HCEC 1CT (cell line): Measurements from ENCODE around the gene TDRD6.
"Not testable (repeated sequence)": the region's sequence is repeated elsewhere in the genome, so short reads cannot be mapped to it uniquely, and the experiment has no call there.

ENCODE experiments used
- DNase-seq: peaks from one replicate; pipeline ENCODE4 v3.0.0-alpha.2; 2017

TDRD6 gene

GRCh38 chr6:46687619-46688097 lies at the start of gene TDRD6:
Gene TDRD6, plus strand, starts transcription at chr6:46687885. Its CDS starts 244 bp downstream, at chr6:46688129.
- no peak for DNase-seq

GRCh38 chr6:46637933-46638332 lies 49.8 kb upstream of the TDRD6 start:
- no peak for DNase-seq

DNA sequence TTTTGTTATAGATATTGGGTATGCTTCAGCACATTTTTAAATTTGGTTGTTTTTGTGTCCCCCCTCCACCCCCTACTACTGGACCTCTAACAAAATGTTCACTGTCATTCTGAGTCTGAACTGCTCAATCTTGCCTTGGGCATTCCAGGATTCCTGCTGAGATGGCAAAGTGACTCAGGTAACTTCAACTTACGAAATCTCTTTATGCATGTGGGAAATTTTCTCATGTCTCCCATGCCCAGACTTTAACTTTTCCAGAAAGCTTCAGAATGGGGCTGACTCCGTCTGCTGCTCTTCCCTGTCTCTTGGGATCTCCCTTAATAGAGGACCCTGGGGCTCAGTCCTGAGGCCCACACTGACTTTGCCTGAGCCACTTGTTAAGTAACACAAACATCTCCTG lies 49.0 kb upstream of the TDRD6 start:
- no peak for DNase-seq

DNA sequence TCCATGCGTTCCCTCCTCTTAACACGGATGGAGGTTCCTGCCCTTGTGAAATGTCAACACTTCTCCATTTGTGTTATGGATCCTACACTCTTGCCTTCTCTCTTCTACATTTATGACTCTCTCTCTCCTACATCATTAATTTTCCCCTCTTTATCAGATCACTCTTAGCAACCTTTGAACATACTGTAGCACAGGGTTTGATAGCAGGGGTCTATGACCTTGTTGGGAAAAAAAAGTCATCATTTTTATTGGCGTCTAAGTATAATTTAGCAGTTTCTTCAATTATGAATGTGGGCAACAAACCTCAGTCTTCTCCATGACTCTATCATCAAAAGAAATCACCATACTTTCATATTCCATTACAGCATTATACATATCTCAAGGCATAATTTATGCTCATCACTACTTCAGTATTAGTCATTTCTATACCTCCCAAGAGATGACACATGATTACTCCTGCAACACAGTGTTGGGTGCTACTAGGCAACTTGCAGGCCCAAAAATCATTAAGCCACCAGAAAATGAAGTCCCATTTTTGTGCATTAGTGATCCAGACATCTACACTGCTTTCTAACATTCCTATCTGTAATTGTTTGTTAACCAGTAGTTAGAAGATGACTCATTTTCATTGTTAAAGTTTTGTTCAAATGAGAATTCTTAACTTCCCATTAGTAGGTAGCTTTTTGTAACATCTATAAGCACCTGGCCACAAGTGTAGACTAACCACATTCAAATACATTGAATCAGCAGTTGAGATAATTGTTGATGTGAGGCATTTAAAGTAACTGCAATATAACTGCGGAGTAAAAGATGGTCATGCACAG lies 44.5 kb upstream of the TDRD6 start:
- DNase-seq = no peak

DNA sequence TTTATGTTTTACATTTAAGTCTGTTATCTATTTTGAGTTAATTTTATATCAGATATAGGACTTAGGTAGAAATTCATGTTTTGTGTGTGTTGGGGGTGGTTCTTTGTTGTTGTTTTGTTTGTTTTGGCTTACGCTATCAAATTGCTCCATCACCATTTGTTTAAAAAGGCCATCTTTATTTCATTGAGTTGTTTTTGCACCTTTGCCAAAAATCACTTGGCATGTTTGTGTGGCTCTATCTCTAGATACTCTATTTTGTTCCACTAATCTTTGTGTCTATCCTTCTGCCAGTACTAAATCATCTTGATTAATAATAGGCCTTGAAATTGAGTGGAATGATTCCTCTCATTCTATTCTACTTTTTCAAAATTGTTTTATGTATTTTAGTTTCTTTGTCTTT lies 42.4 kb upstream of the TDRD6 start:
- DNase-seq = no peak

- DNase-seq = not testable (repeated sequence)
These were observed 39.6 kb upstream of the TDRD6 start for GRCh38 chr6:46648108-46648507.

DNA sequence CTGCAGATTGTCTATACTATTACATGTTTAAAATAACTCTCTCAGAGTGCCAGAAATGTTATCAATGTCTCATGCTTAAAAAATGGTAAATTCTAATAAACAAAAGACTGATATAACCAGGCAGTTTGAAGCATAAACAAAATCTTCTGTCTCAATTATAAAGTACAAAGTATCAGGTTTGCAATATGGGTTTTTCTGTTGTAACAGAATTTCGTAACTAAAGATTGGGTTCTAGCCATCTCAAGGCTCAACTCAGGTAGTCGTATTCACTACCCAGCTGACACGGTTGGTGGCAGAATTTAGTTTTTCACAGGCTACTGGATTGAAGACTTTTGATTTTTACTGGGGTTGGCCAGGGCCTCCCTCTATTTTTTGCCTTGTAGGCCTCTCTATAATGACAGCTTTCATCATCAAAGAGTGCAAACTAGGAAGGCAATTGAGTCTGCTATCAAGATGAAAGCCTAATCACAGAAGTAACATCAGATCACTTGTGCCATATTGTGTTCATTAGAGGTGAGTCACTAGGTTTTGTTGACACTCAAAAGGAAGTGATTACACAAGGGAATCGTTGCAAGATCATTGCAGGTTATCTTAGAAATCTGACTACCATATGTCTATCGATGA lies 38.7 kb upstream of the TDRD6 start:
- DNase-seq = peak; percentile 41

GRCh38 chr6:46651006-46651405 lies 36.7 kb upstream of the TDRD6 start:
- peak; percentile 72 for DNase-seq

- DNase-seq = peak; percentile 25
These were observed 35.9 kb upstream of the TDRD6 start for GRCh38 chr6:46651816-46652215.

GRCh38 chr6:46652232-46652602 lies 35.5 kb upstream of the TDRD6 start:
- DNase-seq = no peak

DNA sequence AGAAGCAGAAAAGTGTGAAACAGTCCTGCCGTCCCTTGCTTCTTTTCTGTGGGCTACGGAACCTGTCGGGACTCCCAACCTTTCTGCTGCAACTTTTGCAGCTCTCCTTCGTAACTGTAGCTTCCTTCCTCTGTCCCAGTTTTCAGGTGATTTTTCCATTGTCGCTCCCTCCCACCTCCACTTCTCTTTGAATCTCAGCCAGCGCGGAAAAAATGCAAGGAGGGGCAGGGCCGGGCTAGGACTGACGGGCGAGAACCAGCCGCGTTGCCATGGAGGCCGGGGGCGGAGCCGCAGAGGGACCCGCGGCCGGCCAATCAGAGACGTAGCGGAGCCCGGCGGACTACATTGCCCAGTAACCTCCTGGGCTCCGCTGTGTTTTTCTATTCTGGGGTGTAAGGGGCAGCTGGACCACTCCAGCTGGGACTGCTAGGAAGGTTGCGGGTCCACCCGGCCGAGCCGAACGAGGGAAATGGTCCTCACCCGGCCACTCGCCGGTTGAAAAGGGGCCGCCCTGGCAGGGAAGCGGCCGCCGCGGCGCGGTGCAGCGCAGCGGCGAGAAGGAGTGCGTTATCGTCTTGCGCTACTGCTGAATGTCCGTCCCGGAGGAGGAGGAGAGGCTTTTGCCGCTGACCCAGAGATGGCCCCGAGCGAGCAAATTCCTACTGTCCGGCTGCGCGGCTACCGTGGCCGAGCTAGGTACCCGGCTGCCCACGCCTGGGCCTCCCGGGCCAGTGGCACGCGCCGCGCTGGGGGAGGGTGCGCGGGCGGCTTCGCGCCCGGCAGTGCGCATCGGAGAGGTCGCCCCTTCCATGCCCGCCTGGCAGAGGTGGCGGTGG lies 34.9 kb upstream of the TDRD6 start, which contains the start of the genes CYP39A1 and SLC25A27:
CYP39A1 (minus strand) TSS at position 216 of the 836 bp plus-strand sequence. CDS start 236 bp downstream, outside the sequence.
SLC25A27 (plus strand) TSS at position 373 of the 836 bp plus-strand sequence; CDS start at position 591, 218 bp downstream.
- peak; percentile 88 for DNase-seq

- no peak for DNase-seq
These were observed 34.1 kb upstream of the TDRD6 start for GRCh38 chr6:46653439-46654195.

DNA sequence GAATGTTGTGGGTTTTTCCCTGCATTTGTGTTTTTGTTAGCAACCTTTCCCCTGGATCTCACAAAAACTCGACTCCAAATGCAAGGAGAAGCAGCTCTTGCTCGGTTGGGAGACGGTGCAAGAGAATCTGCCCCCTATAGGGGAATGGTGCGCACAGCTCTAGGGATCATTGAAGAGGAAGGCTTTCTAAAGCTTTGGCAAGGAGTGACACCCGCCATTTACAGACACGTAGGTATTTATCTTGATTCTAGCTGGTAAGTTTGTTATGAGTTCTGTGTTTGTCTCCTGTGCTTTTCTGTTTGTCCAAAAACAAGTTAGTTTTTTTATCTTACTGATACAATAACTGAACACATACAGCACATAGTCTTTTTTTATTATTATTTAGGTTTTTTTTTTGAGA lies 31.9 kb upstream of the TDRD6 start:
- no peak for DNase-seq

- no peak for DNase-seq
These were observed 30.0 kb upstream of the TDRD6 start for GRCh38 chr6:46657642-46658041.

DNA sequence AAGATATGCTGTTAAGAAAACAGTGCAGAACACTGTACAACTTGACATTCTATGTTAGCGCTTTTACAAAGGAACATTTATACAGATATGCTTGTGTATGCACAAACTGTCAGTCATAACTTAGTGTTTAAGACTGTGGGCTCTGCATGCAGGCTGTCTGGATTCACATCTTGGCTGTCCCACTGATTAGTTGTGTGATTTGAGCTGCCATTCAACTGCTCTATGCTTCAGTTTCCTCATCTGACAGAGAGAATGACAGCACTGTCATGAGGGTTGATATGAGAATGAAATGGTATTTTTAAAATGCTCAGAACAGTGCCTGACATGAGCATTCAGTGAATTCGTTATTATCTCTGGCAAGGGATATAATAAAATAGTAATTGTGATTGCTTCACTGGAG lies 26.2 kb upstream of the TDRD6 start:
- no peak for DNase-seq

GRCh38 chr6:46667377-46667776 lies 20.3 kb upstream of the TDRD6 start:
- no peak for DNase-seq

DNA sequence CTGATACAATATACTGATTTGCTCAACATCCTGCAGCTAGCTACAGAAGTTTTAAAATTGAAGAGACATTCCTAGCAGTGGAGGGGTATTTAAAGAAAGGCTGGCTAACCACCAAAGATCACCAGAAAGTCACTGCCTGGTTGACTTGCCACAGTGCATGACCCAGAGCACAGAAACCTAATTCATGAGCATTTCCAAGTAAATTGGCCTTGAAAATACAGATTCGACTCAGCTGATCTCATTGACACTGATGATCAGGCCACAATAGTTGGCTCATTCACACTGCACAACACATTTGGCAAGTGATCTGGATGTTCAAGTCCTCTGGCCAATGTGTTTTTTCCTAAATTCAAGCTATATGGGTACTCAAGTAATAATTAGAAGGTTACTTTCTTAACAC lies 13.3 kb upstream of the TDRD6 start:
- no peak for DNase-seq

GRCh38 chr6:46676604-46677313 lies 10.9 kb upstream of the TDRD6 start:
- DNase-seq = no peak

DNA sequence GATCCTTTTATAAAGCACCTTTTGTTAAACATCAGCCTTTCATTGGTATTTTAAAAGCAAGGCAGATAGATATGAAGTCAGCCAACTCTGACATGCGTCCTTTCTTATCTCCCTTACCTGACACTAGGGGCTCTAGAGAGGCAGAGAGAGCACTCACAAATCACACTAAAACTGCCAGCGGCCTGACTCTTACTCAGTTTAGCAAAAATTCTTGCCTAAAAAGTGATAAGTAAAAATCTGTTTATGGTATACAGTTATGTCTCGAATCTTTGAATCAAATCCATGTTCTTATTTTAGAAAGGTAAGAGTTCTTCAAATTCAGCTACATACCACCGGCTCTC lies 10.4 kb upstream of the TDRD6 start:
- no peak for DNase-seq

- DNase-seq = peak; percentile 39
These were observed 2.9 kb upstream of the TDRD6 start for GRCh38 chr6:46684771-46685170.

DNA sequence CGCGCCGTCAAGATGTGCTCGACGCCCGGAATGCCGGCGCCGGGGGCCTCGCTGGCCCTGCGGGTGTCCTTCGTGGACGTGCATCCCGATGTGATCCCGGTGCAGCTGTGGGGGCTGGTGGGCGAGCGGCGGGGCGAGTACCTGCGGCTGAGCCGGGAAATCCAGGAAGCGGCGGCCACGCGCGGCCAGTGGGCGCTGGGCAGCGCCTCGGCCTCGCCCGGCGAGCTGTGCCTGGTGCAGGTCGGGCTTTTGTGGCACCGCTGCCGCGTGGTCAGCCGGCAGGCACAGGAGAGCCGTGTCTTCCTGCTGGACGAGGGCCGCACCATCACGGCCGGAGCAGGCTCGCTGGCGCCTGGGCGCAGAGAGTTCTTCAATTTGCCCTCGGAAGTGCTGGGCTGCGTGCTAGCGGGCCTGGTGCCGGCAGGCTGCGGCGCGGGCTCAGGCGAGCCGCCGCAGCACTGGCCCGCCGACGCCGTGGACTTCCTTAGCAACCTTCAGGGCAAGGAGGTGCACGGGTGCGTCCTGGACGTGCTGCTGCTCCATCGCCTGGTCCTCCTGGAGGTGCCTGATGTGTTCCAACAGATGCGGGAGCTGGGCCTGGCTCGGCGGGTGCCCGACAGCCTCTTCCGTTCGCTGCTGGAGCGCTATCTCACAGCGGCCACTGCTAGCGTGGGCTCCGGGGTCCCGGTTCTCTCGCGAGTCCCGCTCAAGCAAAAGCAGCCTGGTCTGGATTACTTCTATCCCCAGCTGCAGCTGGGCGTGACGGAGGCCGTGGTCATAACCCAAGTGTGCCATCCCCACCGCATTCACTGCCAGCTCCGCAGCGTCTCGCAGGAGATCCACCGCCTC lies 656 bp downstream of the TDRD6 start:
- no peak for DNase-seq
